Activated CD8-positive, alpha-beta T cell treated with anti-CD3 and anti-CD28 coated beads for 36 hours (primary cell): Measurements from ENCODE around the gene FNIP1. TPM values are rescaled to one million over a fixed set of nuclear protein-coding genes. Genes with fewer than 3 reads are reported as not detected.

Source experiments
- ATAC-seq: fragments of 200-7000 bp; cut with Tn5 transposase; one replicate; pipeline ENCODE4 v1.10.0; 2021; ENCODE audit warnings: mild to moderate bottlenecking, moderate library complexity
- CTCF ChIA-PET: fragments of 350-600 bp; sonication (Branson Sonifier 250); formaldehyde crosslinking; loops from one replicate; lab custom pipeline; 2021; ENCODE audit warnings: antibody characterized with exemption; lab: Charles Lee
- POLR2A ChIA-PET: fragments of 350-600 bp; sonication (Branson Sonifier 250); formaldehyde crosslinking; loops from one replicate; lab custom pipeline; 2021; ENCODE audit warnings: antibody characterized with exemption; lab: Charles Lee
- DNase-seq: peaks from one replicate; pipeline ENCODE4 v3.0.0-alpha.2; 2020
- H3K27ac Mint-ChIP-seq: one replicate; pipeline ENCODE4 v1.8.0; 2021; ENCODE audit warnings: mild to moderate bottlenecking, mixed read lengths
- H3K27me3 Mint-ChIP-seq: one replicate; pipeline ENCODE4 v1.8.0; 2021; ENCODE audit warnings: mixed read lengths
- H3K36me3 Mint-ChIP-seq: one replicate; pipeline ENCODE4 v1.8.0; 2021; ENCODE audit warnings: low read depth, mixed read lengths
- H3K4me1 Mint-ChIP-seq: one replicate; pipeline ENCODE4 v1.8.0; 2021; ENCODE audit warnings: low read depth, mixed read lengths
- H3K4me3 Mint-ChIP-seq: one replicate; pipeline ENCODE4 v1.8.0; 2021; ENCODE audit warnings: mild to moderate bottlenecking, moderate library complexity, mixed read lengths
- H3K9me3 Mint-ChIP-seq: one replicate; pipeline ENCODE4 v1.8.0; 2021; ENCODE audit warnings: mixed read lengths
- CTCF ChIP-seq: fragments of 200-600 bp; IDR thresholded peaks from one replicate; pipeline ENCODE4 v1.8.0; 2022; ENCODE audit warnings: antibody characterized with exemption, mild to moderate bottlenecking
- intact Hi-C: fragments of 100-400 bp; cut with micrococcal nuclease; formaldehyde crosslinking; loops from one replicate; pipeline ENCODE4 v1.10.0; 2022
- total RNA-seq, 2 experiments: library from RNA; stranded (reverse); gene quantifications; one replicate each; pipeline ENCODE4 v1.2.3, GENCODE V29; 2021

Gene FNIP1
- total RNA-seq, 2 experiments from 2014 or later: 15.9 to 16.0 TPM

GRCh38 chr5:131771692-131772091 is 25.1 kb downstream of the FNIP1 start:
- intact Hi-C loops: no loop called here
- CTCF ChIA-PET: no interaction called here
- Mint-ChIP-seq H3K9me3 (peaks cover 2% of the 10 kb centered on the region), H3K27me3 (no peaks in the 10 kb centered on the region), H3K4me3 (no peak overlapping the region), H3K27ac (no peak overlapping the region), H3K4me1 (peaks cover 17% of the 10 kb centered on the region), H3K36me3 (no peaks in the 10 kb centered on the region)
- ATAC-seq (no peak), DNase-seq (no peak)
- POLR2A ChIA-PET: no interaction called here
- TF ChIP-seq CTCF: no peak

DNA sequence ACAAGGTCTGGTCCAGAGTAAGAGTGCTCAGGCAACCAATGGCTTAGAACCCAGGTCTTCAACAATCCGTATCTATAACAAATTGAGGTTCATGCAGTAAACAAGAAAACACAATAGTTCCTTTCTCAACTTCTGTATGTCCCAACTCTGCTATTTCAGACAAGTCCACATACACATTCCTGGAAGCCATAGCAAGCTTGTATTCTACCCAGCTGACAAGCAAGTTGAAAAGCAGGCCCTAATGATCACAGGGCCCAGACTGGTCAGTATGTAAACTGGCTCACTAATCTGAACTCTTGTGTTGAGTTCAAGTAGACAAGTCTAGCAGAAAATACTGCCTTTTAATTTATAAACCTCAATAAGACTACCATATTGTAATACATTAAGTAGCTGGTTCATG is 26.9 kb downstream of the FNIP1 start:
- Mint-ChIP-seq H3K36me3 (peaks cover 6% of the 10 kb centered on the region), H3K4me1 (peaks cover 17% of the 10 kb centered on the region), H3K4me3 (no peak overlapping the region), H3K27me3 (no peaks in the 10 kb centered on the region), H3K27ac (no peak overlapping the region), H3K9me3 (peaks cover 3% of the 10 kb centered on the region)
- CTCF ChIA-PET: no interaction called here
- POLR2A ChIA-PET: no interaction called here
- DNase-seq (no peak), ATAC-seq (no peak)
- intact Hi-C loops: no loop called here
- TF ChIP-seq CTCF: no peak

- intact Hi-C loops: no loop called here
- Mint-ChIP-seq H3K27ac (no peak overlapping the region), H3K36me3 (peaks cover 9% of the 10 kb centered on the region), H3K27me3 (no peaks in the 10 kb centered on the region), H3K9me3 (peaks cover 4% of the 10 kb centered on the region), H3K4me1 (peaks cover 16% of the 10 kb centered on the region), H3K4me3 (no peak overlapping the region)
- TF ChIP-seq CTCF: no peak
- no peak for DNase-seq
- ChIA-PET CTCF (interaction anchor here (0.5 to 0.7 kb wide), 2 partner anchors 18 to 271 kb away, joined by 3 read pairs; no protein-coding TSS in a partner anchor), POLR2A (no interaction called here)
- ATAC-seq: no peak
Observed at GRCh38 chr5:131769336-131769735, 27.5 kb downstream of the FNIP1 start.

DNA sequence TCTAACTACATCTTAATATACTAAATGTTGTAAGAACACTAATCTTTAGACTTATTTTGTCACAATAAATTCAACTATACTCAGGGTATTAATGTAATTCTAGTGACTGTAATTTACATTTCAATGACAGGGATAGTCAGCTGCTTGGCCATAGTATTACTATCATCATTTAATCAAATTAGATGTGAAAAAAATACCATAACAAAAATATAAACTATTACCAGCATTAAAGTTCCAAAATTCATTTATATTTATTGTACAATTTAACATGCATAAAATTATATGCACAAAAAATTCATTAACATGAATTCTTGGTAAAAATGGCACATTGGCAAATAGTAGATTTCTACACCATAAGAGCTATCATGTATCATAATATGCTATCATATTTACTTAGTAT is 28.9 kb downstream of the FNIP1 start:
- H3K4me3 Mint-ChIP-seq: no peak overlapping the region
- intact Hi-C loops: no loop called here
- CTCF ChIA-PET: interaction anchor here (0.7 kb wide), 1 partner anchor 471 kb away, joined by 3 read pairs; no protein-coding TSS in a partner anchor
- TF ChIP-seq CTCF: no peak
- DNase-seq: no peak
- H3K4me1 Mint-ChIP-seq: peaks cover 8% of the 10 kb centered on the region
- H3K27ac Mint-ChIP-seq: no peak overlapping the region
- no peaks in the 10 kb centered on the region for H3K27me3 Mint-ChIP-seq
- ATAC-seq: no peak
- peaks cover 17% of the 10 kb centered on the region for H3K36me3 Mint-ChIP-seq
- POLR2A ChIA-PET: no interaction called here
- peaks cover 8% of the 10 kb centered on the region for H3K9me3 Mint-ChIP-seq

DNA sequence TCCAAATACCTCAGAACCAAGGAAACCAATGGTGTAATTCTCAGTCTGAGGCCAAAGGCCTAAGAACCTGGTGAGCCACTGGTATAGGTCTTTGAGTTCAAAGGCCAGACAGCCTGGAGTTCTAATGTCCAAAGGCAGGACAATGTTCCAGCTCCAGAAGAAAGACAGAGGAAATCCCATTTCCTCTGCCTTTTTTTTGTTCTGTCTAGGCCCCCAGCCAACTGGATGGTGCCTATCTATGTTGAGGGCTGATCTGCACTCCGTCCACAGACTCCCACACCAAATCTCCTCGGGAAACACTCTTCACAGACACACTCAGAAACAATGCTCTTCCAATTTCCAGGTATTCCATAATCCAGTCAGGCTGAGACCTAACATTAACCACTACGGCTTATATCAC is 30.1 kb downstream of the FNIP1 start:
- CTCF ChIA-PET: no interaction called here
- peaks cover 21% of the 10 kb centered on the region for H3K36me3 Mint-ChIP-seq
- intact Hi-C loops: no loop called here
- no peak for DNase-seq
- POLR2A ChIA-PET: no interaction called here
- H3K4me1 Mint-ChIP-seq: peaks cover 11% of the 10 kb centered on the region
- H3K4me3 Mint-ChIP-seq: no peak overlapping the region
- ATAC-seq: no peak
- H3K27ac Mint-ChIP-seq: no peak overlapping the region
- H3K9me3 Mint-ChIP-seq: peaks cover 18% of the 10 kb centered on the region
- no peaks in the 10 kb centered on the region for H3K27me3 Mint-ChIP-seq
- no peak for TF ChIP-seq CTCF
